Measurements from ENCODE around the gene MYO6. TPM values are rescaled to one million over a fixed set of nuclear protein-coding genes. Genes with fewer than 3 reads are reported as not detected.

Gene MYO6
- total RNA-seq, 1 donor from 2014 or later = 135 TPM

GRCh38 chr6:75800708-75801505, 51.9 kb downstream of the MYO6 start:
- peaks cover 5% of the 10 kb centered on the region for H3K4me1 Mint-ChIP-seq (ENCODE audit: unreplicated experiment)
- no peak overlapping the region for H3K27ac Mint-ChIP-seq (ENCODE audit: unreplicated experiment)
- no peaks in the 10 kb centered on the region for H3K9me3 Mint-ChIP-seq (ENCODE audit: unreplicated experiment)
- H3K27me3 Mint-ChIP-seq (ENCODE audit: unreplicated experiment) = peaks cover 4% of the 10 kb centered on the region
- DNase-seq (ENCODE audit: low spot score) = no peak
- TF ChIP-seq CTCF (IDR thresholded peaks at IDR 0.05; ENCODE audit: unreplicated experiment) = no peak
- H3K36me3 Mint-ChIP-seq (ENCODE audit: low read depth, unreplicated experiment) = peaks cover 5% of the 10 kb centered on the region
- H3K4me3 Mint-ChIP-seq (ENCODE audit: unreplicated experiment) = peak overlapping the region; percentile 8

GRCh38 chr6:75802366-75802765, 53.3 kb downstream of the MYO6 start:
- no peak for DNase-seq (ENCODE audit: low spot score)
- H3K27ac Mint-ChIP-seq (ENCODE audit: unreplicated experiment) = no peak overlapping the region
- peaks cover 15% of the 10 kb centered on the region for H3K36me3 Mint-ChIP-seq (ENCODE audit: low read depth, unreplicated experiment)
- H3K4me1 Mint-ChIP-seq (ENCODE audit: unreplicated experiment) = peaks cover 5% of the 10 kb centered on the region
- H3K4me3 Mint-ChIP-seq (ENCODE audit: unreplicated experiment) = no peak overlapping the region
- H3K27me3 Mint-ChIP-seq (ENCODE audit: unreplicated experiment) = peaks cover 2% of the 10 kb centered on the region
- TF ChIP-seq CTCF (IDR thresholded peaks at IDR 0.05; ENCODE audit: unreplicated experiment) = no peak
- no peaks in the 10 kb centered on the region for H3K9me3 Mint-ChIP-seq (ENCODE audit: unreplicated experiment)

- no peaks in the 10 kb centered on the region for H3K27me3 Mint-ChIP-seq (ENCODE audit: unreplicated experiment)
- TF ChIP-seq CTCF (IDR thresholded peaks at IDR 0.05; ENCODE audit: unreplicated experiment) = no peak
- peaks cover 20% of the 10 kb centered on the region for H3K36me3 Mint-ChIP-seq (ENCODE audit: low read depth, unreplicated experiment)
- no peak for DNase-seq (ENCODE audit: low spot score)
- H3K27ac Mint-ChIP-seq (ENCODE audit: unreplicated experiment) = no peak overlapping the region
- no peaks in the 10 kb centered on the region for H3K9me3 Mint-ChIP-seq (ENCODE audit: unreplicated experiment)
- no peak overlapping the region for H3K4me3 Mint-ChIP-seq (ENCODE audit: unreplicated experiment)
- peaks cover 24% of the 10 kb centered on the region for H3K4me1 Mint-ChIP-seq (ENCODE audit: unreplicated experiment)
These were observed 59.5 kb downstream of the MYO6 start for GRCh38 chr6:75808507-75808906.

GRCh38 chr6:75812560-75812959, 63.5 kb downstream of the MYO6 start:
- H3K9me3 Mint-ChIP-seq (ENCODE audit: unreplicated experiment) = no peaks in the 10 kb centered on the region
- no peak for DNase-seq (ENCODE audit: low spot score)
- H3K4me1 Mint-ChIP-seq (ENCODE audit: unreplicated experiment) = peaks cover 29% of the 10 kb centered on the region
- peaks cover 32% of the 10 kb centered on the region for H3K36me3 Mint-ChIP-seq (ENCODE audit: low read depth, unreplicated experiment)
- no peak overlapping the region for H3K27ac Mint-ChIP-seq (ENCODE audit: unreplicated experiment)
- no peak overlapping the region for H3K4me3 Mint-ChIP-seq (ENCODE audit: unreplicated experiment)
- H3K27me3 Mint-ChIP-seq (ENCODE audit: unreplicated experiment) = peaks cover 1% of the 10 kb centered on the region
- TF ChIP-seq CTCF (IDR thresholded peaks at IDR 0.05; ENCODE audit: unreplicated experiment) = no peak

GRCh38 chr6:75813476-75814250, 64.6 kb downstream of the MYO6 start:
- TF ChIP-seq CTCF (IDR thresholded peaks at IDR 0.05; ENCODE audit: unreplicated experiment) = no peak

More at GRCh38 chr6:75813476-75814250, 64.6 kb downstream of the MYO6 start:
- no peak for DNase-seq (ENCODE audit: low spot score)
- peaks cover 23% of the 10 kb centered on the region for H3K36me3 Mint-ChIP-seq (ENCODE audit: low read depth, unreplicated experiment)
- H3K27ac Mint-ChIP-seq (ENCODE audit: unreplicated experiment) = no peak overlapping the region
- peak overlapping the region; percentile 64 for H3K4me3 Mint-ChIP-seq (ENCODE audit: unreplicated experiment)
- peaks cover 29% of the 10 kb centered on the region for H3K4me1 Mint-ChIP-seq (ENCODE audit: unreplicated experiment)
- H3K9me3 Mint-ChIP-seq (ENCODE audit: unreplicated experiment) = no peaks in the 10 kb centered on the region
- peaks cover 1% of the 10 kb centered on the region for H3K27me3 Mint-ChIP-seq (ENCODE audit: unreplicated experiment)

All from endothelial cell (in vitro differentiated cells).